GM20431 (cell line): Measurements from ENCODE around the gene TMEM271.
"Not testable (repeated sequence)": the region's sequence is repeated elsewhere in the genome, so short reads cannot be mapped to it uniquely, and the experiment has no call there.

Experiments
- in situ Hi-C: fragments of 300-500 bp; cut with MseI, MboI; formaldehyde crosslinking; loops from one replicate; pipeline ENCODE4 v1.15.0; 2020; ENCODE audit warnings: low sequenced_read_pairs; ENCODE audit not compliant: unreplicated experiment

Gene TMEM271

GRCh38 chr4:567457-568350 lies 8.4 kb downstream of the TMEM271 start:
- in situ Hi-C loops = no loop called here

GRCh38 chr4:566508-567295 lies 9.4 kb downstream of the TMEM271 start:
- in situ Hi-C loops = no loop called here

GRCh38 chr4:566035-566434 lies 10.1 kb downstream of the TMEM271 start:
- in situ Hi-C loops = no loop called here

- in situ Hi-C loops = not testable (repeated sequence)
Observed at GRCh38 chr4:565614-566013, 10.5 kb downstream of the TMEM271 start.

GRCh38 chr4:562458-562857 lies 13.6 kb downstream of the TMEM271 start:
- in situ Hi-C loops = not testable (repeated sequence)

- in situ Hi-C loops = no loop called here
Observed at GRCh38 chr4:561426-561825, 14.7 kb downstream of the TMEM271 start.

- in situ Hi-C loops = no loop called here
Observed at GRCh38 chr4:560731-561291, 15.3 kb downstream of the TMEM271 start.

GRCh38 chr4:560061-560460 lies 16.0 kb downstream of the TMEM271 start:
- in situ Hi-C loops = no loop called here

- in situ Hi-C loops = no loop called here
Observed at GRCh38 chr4:555566-556275, 20.4 kb downstream of the TMEM271 start.

- in situ Hi-C loops = not testable (repeated sequence)
Observed at GRCh38 chr4:554793-555320, 21.2 kb downstream of the TMEM271 start.

- in situ Hi-C loops = no loop called here
Observed at GRCh38 chr4:552019-552418, 24.1 kb downstream of the TMEM271 start.

- in situ Hi-C loops = not testable (repeated sequence)
Observed at GRCh38 chr4:550268-550667, 25.8 kb downstream of the TMEM271 start.

GRCh38 chr4:548976-549375 lies 27.1 kb downstream of the TMEM271 start:
- in situ Hi-C loops = no loop called here

- in situ Hi-C loops = no loop called here
Observed at GRCh38 chr4:545612-546011, 30.5 kb downstream of the TMEM271 start.

GRCh38 chr4:544386-545105 lies 31.5 kb downstream of the TMEM271 start:
- in situ Hi-C loops = no loop called here

- in situ Hi-C loops = no loop called here
Observed at GRCh38 chr4:541271-541670, 34.8 kb downstream of the TMEM271 start.

GRCh38 chr4:538542-539142 lies 37.5 kb downstream of the TMEM271 start:
- in situ Hi-C loops = no loop called here

GRCh38 chr4:537436-538264 lies 38.4 kb downstream of the TMEM271 start:
- in situ Hi-C loops = no loop called here
